Ovary (tissue), 9 donors: ENCODE data around the gene WDR26. TPM values are rescaled to one million over a fixed set of nuclear protein-coding genes. Genes with fewer than 3 reads are reported as not detected.

ENCODE experiments used
- DNase-seq, 5 donors: peaks; one replicate each; pipeline ENCODE4 v3.0.0-alpha.2; 2019 to 2020
- H3K27ac ChIP-seq, 2 donors: fragments of 200-600 bp; one replicate each; pipeline versions ENCODE4 v1.5.1 to v1.8.0; 2019 to 2022
- H3K27me3 ChIP-seq: fragments of 200-600 bp; one replicate; pipeline ENCODE4 v1.8.0; 2022
- H3K36me3 ChIP-seq: fragments of 200-600 bp; sonication (generic); one replicate; pipeline ENCODE4 v1.5.1; 2019
- H3K4me1 ChIP-seq: one replicate; pipeline ENCODE4 v1.8.1; 2013; ENCODE audit warnings: mild to moderate bottlenecking, moderate library complexity; ENCODE audit not compliant: insufficient read depth
- H3K4me3 ChIP-seq: fragments of 200-600 bp; sonication (generic); one replicate; pipeline ENCODE4 v1.5.1; 2017
- H3K9me3 ChIP-seq, 2 donors: fragments of 200-600 bp in 1 of 2; sonication (generic) in 1 of 2; one replicate each; pipeline versions ENCODE4 v1.5.1 to v1.8.1; 2013 to 2019; ENCODE audit warnings: mild to moderate bottlenecking in 1 of 2, moderate library complexity in 1 of 2
- EP300 ChIP-seq: sonication (generic); formaldehyde crosslinking; IDR thresholded peaks from one replicate; pipeline ENCODE4 v1.6.1; 2017; ENCODE audit warnings: antibody characterized with exemption
- POLR2A ChIP-seq: fragments of 450-650 bp; IDR thresholded peaks from one replicate; pipeline ENCODE4 v1.6.1; 2017; ENCODE audit warnings: antibody characterized with exemption, mild to moderate bottlenecking, moderate library complexity
- WGBS, 3 donors: extraction: QIAGEN DNeasy Blood & Tissue Kit in 1 of 3; methylation state at CpG; one replicate each; pipeline versions ENCODE4 v1.1.5 to v1.1.7; 2013 to 2017; 5-methylcytosine and 5-hydroxymethylcytosine counted together
- intact Hi-C, 4 donors: fragments of 100-400 bp; cut with DNase I; formaldehyde crosslinking; loops; one replicate each; pipeline versions ENCODE4 v1.11.0 to v1.15.1; 2022 to 2023
- polyA plus RNA-seq, 2 donors: library from polyadenylated mRNA; stranded (reverse); fragments of 200-250 nt in 1 of 2; fragments of 350-450 nt in 1 of 2; fragmentation: Illumina TruSeq in 1 of 2; extraction: RNeasy Lipid Tissue Mini Kit (QIAGEN cat#74804) in 1 of 2; gene quantifications; one replicate each; pipeline ENCODE4 v1.2.3, GENCODE V29; 2013 to 2014
- total RNA-seq, 7 donors: library from RNA; depleted of rRNA in 2 of 7; stranded (reverse); fragments of >200 nt in 2 of 7; fragmentation: NEBNext Ultra II Directional in 3 of 7; extraction: Animal tissue kit (Norgen Biotek cat#: 25700) in 3 of 7; gene quantifications; one replicate each; pipeline versions ENCODE4 v1.1.0 to v1.2.4, GENCODE V29; 2016 to 2023
- TF ChIP-seq, protein P1 (sequence below), 3 donors: fragments of 450-650 bp in 2 of 3; fragments of 200-600 bp in 1 of 3; IDR thresholded peaks; one replicate each; pipeline versions ENCODE4 v1.5.1 to v1.8.0; 2016 to 2022; ENCODE audit warnings: antibody characterized with exemption in 3 of 3, mild to moderate bottlenecking in 1 of 3
- donor health status: DM: no; HTN: no; CAD: no; lungs with moderate emphysema.
- donor health status: DM: no; HTN: no; CAD: no.
- donor health status: Bipolar disorder and iron deficiency.
- donor health status: DM: yes; HTN: yes; CAD: no.
- donor health status: DM: no; HTN: no; CAD: no.
- donor health status: DM: yes; HTN: yes; CAD: no.

WDR26 gene
- total and polyA plus RNA-seq, 9 donors, result 28.5 to 66.5 (median 56.5) TPM

DNA sequence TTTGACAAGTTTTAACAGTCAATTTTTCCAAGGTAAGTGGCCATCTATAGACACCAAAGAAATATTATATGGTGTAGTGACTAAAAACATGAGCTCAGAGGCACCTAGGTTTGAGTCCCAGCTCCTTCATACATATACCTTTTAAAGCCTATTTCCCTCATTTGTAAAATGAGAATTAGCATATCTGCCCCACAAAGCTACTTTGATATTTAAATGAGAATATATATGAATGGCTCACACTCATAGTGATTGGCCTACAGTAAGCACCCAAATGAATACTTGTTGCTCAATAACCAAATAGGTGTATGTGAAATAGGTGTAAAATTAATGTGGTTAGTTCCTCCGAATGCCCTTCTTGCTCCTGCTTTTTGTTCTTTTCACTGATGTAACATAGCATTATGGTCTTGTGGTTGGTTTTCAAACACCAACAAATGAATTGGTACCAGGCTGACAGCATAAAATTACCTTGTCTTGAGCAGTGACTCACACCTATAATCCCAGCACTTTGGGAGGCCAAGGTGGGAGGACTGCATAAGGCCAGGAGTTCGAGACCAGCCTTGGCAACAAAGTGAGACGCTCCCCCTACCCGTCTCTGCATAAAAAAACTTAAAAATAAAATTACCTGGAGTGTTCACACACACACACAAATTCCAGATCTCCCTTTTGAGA lies 52.6 kb downstream of the WDR26 start:
- Histone ChIP-seq H3K4me3 (no peak overlapping the region), H3K27ac (no peak overlapping the region), H3K36me3 (no peaks in the 10 kb centered on the region), H3K4me1 (no peaks in the 10 kb centered on the region), H3K9me3 (no peaks in the 10 kb centered on the region), H3K27me3 (no peaks in the 10 kb centered on the region)
- intact Hi-C loops, result no loop called here
- TF ChIP-seq EP300, result no peak
- no peak for TF ChIP-seq POLR2A
- TF ChIP-seq, protein P1, sequence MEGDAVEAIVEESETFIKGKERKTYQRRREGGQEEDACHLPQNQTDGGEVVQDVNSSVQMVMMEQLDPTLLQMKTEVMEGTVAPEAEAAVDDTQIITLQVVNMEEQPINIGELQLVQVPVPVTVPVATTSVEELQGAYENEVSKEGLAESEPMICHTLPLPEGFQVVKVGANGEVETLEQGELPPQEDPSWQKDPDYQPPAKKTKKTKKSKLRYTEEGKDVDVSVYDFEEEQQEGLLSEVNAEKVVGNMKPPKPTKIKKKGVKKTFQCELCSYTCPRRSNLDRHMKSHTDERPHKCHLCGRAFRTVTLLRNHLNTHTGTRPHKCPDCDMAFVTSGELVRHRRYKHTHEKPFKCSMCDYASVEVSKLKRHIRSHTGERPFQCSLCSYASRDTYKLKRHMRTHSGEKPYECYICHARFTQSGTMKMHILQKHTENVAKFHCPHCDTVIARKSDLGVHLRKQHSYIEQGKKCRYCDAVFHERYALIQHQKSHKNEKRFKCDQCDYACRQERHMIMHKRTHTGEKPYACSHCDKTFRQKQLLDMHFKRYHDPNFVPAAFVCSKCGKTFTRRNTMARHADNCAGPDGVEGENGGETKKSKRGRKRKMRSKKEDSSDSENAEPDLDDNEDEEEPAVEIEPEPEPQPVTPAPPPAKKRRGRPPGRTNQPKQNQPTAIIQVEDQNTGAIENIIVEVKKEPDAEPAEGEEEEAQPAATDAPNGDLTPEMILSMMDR (IDR thresholded peaks at IDR 0.05), result no peak
- DNase-seq, result no peak
- WGBS, 3 donors, result 83 to 91% (median 84%) methylated on average over 4 of the region's 4 CpGs

DNA sequence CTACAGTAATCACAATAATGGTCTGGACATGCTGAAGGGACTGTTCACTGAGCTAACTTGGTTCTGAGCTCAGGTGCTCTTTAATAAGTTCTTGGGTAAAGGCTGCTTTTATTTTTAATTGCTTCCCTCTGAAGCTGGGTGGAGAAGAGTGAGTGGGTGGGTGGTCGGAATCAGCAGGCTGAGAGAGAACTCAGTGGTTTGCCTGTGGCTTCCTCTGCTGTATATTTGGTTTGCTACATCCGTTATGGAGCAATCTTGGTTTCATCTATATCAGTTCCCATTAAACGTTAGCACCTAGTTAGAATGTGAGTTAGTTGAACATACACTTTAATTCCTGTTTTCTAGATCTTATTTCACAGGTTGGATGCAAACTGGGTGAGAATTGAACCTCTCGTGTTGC lies 54.6 kb downstream of the WDR26 start:
- H3K27ac ChIP-seq, result no peak overlapping the region
- WGBS, 3 donors, result 48 to 62% (median 49%) methylated on average over 4 of the region's 4 CpGs
- H3K4me3 ChIP-seq, result no peak overlapping the region
- intact Hi-C loops, result no loop called here
- no peaks in the 10 kb centered on the region for H3K4me1 ChIP-seq
- H3K27me3 ChIP-seq, result no peaks in the 10 kb centered on the region
- TF ChIP-seq, protein P1 (IDR thresholded peaks at IDR 0.05), result no peak
- TF ChIP-seq EP300, result no peak
- no peak for TF ChIP-seq POLR2A
- H3K36me3 ChIP-seq, result no peaks in the 10 kb centered on the region
- DNase-seq, result no peak
- no peaks in the 10 kb centered on the region for H3K9me3 ChIP-seq

DNA sequence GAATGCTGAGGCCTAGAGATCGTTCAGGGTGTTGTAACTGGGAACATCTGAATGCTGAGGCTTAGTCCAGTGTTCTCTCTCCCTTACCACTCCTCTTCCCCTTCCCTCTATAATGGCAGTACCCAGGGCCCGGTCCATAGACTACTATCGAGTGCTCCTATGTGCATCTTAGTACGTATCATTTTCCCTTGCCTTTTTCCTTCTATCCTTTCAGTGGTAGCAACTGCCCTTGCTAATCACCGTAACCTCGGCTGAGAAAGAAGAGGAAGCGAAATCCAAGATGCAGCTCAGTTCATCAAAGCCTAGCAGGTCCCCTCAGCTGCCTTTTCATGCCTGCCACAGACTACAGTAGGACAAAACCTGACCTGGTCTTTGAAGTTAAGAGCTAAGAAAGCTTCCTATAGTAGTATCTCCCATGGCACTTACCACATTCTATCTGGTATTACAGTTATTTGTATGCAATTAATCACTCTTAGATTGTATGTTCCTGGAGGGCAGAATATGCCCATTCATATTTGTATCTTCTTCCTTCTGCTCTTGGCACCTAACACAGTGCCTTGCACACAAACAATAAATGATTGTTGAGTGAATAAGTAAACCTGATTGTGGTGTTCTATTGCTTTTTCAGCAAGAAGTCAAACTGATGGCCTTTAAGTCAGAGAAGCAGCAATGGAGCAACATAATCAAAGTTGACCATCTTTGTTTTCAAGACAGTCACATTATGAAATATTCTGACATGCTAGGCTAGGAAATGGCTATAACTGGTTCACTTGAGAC lies 55.6 kb downstream of the WDR26 start:
- WGBS, 3 donors, result 87 to 92% (median 91%) methylated on average over 7 of the region's 7 CpGs
- no peaks in the 10 kb centered on the region for H3K36me3 ChIP-seq

DNA sequence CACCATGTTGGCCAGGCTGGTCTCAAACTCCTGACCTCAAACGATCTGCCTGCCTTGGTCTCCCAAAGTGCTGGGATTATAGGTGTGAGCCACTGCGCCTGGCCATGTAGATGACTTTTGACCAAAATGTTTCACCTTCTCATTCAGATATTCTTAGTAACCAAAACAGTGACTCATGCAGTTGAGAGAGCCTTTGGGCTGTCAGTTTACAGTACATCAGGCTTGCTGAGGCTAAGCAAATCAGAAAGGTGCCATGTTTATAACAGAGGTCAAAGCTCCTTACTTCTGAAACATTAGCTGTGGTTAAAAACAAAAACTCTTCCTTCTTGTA lies 57.0 kb downstream of the WDR26 start:
- H3K27me3 ChIP-seq, result no peaks in the 10 kb centered on the region
- TF ChIP-seq POLR2A (no peak), EP300 (no peak)
- TF ChIP-seq, protein P1 (IDR thresholded peaks at IDR 0.05), result no peak
- no peaks in the 10 kb centered on the region for H3K9me3 ChIP-seq
- DNase-seq, result no peak
- H3K36me3 ChIP-seq, result no peaks in the 10 kb centered on the region
- 76 to 91% (median 91%) methylated on average over 2 of the region's 2 CpGs for WGBS, 3 donors
- no peak overlapping the region for H3K27ac ChIP-seq
- no peak overlapping the region for H3K4me3 ChIP-seq
- H3K4me1 ChIP-seq, result no peaks in the 10 kb centered on the region
- intact Hi-C loops, result no loop called here

More for the DNA sequence above, 55.6 kb downstream of the WDR26 start:
- H3K9me3 ChIP-seq, result no peaks in the 10 kb centered on the region
- intact Hi-C loops, result no loop called here
- H3K4me1 ChIP-seq, result no peaks in the 10 kb centered on the region
- H3K27me3 ChIP-seq, result no peaks in the 10 kb centered on the region
- TF ChIP-seq EP300 (no peak), POLR2A (no peak)
- TF ChIP-seq, protein P1 (IDR thresholded peaks at IDR 0.05), result no peak
- H3K4me3 ChIP-seq, result no peak overlapping the region
- no peak for DNase-seq
- no peak overlapping the region for H3K27ac ChIP-seq
